Retinal pigment epithelial cell (primary cell): ENCODE measurements around the gene CFAP20DC.

Experiments
- DNase-seq: peaks from one replicate; pipeline ENCODE4 v3.0.0-alpha.2; 2010; ENCODE audit warnings: low read depth
- H3K4me3 ChIP-seq: 2 replicates; pipeline ENCODE4 v1.5.1; 2011; ENCODE audit warnings: mild to moderate bottlenecking, low read length, control low read depth, moderate library complexity
- TF ChIP-seq, protein P1 (sequence below): conservative IDR thresholded peaks from 2 replicates; pipeline ENCODE4 v1.5.1; 2011; ENCODE audit warnings: low read depth, low read length, control low read depth, inconsistent platforms

CFAP20DC gene

DNA sequence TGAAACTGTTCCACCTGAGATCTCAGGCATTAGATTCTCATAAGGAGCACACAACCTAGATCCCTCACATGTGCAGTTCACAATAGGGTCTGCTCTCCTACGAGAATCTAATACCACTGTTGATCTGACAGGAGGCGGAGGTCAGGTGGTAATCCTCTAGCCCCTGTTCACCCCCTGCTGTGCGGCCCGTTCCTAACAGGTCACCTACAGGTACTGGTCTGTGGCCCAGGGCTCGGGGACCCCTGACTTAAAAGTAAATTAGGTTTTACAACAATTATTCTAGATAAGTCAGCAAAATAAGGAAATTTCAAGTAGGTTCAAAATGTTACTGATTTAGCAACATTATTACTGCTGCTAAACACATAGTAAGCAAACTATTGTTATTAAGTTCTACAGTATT, 58.2 kb downstream of the CFAP20DC start:
- H3K4me3 ChIP-seq = no peak overlapping the region
- TF ChIP-seq, protein P1, sequence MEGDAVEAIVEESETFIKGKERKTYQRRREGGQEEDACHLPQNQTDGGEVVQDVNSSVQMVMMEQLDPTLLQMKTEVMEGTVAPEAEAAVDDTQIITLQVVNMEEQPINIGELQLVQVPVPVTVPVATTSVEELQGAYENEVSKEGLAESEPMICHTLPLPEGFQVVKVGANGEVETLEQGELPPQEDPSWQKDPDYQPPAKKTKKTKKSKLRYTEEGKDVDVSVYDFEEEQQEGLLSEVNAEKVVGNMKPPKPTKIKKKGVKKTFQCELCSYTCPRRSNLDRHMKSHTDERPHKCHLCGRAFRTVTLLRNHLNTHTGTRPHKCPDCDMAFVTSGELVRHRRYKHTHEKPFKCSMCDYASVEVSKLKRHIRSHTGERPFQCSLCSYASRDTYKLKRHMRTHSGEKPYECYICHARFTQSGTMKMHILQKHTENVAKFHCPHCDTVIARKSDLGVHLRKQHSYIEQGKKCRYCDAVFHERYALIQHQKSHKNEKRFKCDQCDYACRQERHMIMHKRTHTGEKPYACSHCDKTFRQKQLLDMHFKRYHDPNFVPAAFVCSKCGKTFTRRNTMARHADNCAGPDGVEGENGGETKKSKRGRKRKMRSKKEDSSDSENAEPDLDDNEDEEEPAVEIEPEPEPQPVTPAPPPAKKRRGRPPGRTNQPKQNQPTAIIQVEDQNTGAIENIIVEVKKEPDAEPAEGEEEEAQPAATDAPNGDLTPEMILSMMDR = no peak
- DNase-seq = no peak

DNA sequence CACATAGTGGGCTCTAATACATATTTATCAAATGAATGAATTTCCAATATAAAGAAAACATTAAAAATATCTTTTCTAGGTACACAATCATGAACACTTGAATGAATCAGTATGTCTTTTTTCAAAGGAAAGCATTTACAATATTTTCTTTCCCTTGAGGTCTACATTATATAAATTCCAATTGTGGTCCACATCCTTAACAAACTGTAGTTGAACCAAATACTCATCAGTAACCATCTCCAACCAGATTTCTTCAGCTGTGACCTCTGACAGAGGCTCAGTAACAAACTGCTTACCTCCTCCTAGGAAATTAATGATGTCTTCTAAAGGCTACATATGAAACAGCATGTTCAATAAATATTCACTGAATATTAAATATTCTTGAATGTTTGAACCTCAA, 58.8 kb downstream of the CFAP20DC start:
- no peak for DNase-seq
- TF ChIP-seq, protein P1 = no peak
- no peak overlapping the region for H3K4me3 ChIP-seq

DNA sequence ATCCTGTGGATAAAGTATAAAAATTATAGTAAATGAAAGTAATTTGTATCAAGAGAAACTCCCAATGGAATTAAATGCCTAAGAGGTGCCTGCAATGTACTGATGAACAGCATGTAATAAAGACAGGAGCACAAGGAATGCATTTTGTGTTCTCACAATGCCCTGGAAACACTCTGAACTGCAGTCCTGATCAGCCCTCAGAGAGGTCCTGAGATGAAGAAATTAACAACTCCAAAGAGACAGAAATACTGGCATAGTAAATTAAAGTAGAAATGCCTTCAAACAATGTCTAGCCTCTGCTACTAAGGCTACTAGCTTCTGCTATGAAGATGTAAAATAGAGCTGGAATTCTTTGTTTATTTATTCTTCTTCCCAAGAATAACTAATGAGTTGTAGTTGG, 59.9 kb downstream of the CFAP20DC start:
- DNase-seq = no peak
- TF ChIP-seq, protein P1 = no peak
- no peak overlapping the region for H3K4me3 ChIP-seq

DNA sequence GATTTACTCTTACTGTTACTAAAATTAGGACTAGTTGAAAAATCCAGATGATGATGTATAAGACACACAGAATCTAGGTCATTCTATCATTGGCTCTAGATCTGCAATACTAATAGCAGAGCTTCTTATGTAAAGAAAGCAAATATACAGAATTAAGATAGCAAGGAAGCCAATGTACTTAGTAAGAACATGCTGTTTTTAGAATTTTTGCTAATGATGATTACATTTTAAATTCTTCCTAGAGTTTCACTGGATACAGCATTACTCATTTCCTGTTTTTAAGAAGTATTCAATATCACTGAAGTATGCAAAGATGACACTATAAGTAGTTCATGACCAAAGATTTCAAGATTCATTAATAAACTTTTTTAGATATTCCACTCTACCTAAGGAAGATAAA, 60.7 kb downstream of the CFAP20DC start:
- TF ChIP-seq, protein P1 = no peak
- DNase-seq = no peak
- H3K4me3 ChIP-seq = no peak overlapping the region

DNA sequence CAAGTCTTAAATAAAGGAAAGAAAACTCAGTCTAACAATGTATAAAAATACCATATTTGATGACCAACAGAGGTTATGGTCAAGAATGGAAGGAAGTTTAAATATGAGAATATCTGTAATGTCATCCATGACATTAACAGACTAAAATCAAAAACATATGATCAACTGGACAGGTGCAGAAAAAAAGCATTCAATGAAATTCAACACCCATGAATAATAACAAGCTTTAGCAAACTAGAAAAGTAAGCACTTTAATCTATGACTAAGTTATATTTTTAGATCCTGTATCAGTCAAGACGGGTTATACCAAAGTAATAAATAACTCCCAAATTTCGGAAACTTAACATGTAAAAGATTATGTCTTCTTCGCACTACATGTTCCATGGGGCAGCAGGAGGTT, 61.8 kb downstream of the CFAP20DC start:
- H3K4me3 ChIP-seq = no peak overlapping the region
- no peak for DNase-seq
- TF ChIP-seq, protein P1 = no peak

DNA sequence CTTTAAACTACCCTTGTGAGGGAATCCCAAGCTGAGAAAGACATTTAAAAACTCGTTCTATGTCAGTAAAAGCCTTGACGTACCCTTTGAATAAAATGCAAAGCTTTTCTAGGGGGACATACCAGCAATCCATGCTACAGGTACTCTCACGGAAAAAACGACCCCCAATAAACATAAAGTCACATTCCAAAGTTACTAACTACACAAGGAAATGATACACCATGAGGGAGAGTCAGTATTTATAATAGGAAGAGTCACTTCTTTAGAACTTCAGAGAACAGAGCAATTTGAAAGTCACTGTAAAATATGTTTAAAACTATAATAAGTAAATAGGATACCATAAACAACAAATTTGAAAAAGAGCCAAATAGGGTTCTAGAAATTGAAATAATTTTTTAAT, 63.2 kb downstream of the CFAP20DC start:
- TF ChIP-seq, protein P1 = no peak
- DNase-seq = no peak
- no peak overlapping the region for H3K4me3 ChIP-seq

DNA sequence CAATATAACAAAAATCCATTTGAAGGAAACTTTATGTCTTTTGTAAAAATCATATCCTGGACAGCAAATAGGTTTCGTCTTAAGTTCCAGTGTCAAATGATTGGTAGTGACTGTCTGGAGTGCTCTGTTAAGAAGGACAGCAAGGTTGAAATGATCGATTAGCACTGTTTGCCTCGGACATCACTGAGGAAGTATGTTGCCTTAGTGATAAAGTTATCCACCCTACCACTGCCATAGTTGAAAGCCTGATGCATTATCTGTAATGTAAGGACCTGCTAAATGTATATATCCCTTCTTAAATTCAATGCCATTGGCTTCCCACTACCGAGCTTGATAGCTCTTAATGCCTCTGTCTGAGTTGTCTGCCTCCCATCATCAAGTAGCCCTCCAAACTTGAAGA, 70.0 kb downstream of the CFAP20DC start:
- TF ChIP-seq, protein P1 = no peak
- no peak overlapping the region for H3K4me3 ChIP-seq
- no peak for DNase-seq
